Measurements from ENCODE around the gene SUOX. TPM values are rescaled to one million over a fixed set of nuclear protein-coding genes. Genes with fewer than 3 reads are reported as not detected.

SUOX gene
- polyA plus RNA-seq, 1 of the 3 experiments (the other 2 are of a cell fraction): 23.2 TPM

- WGBS (ENCODE audit: low lambda C conversion rate): under 1% methylated on average over 15 of the region's 15 CpGs
- H3K79me2 ChIP-seq (ENCODE audit: insufficient read depth): peaks cover 55% of the 10 kb centered on the region
These were observed 22.8 kb upstream of the SUOX start for GRCh38 chr12:55974308-55974730.

More at GRCh38 chr12:55974308-55974730, 22.8 kb upstream of the SUOX start:
- H3K4me1 ChIP-seq (ENCODE audit: control insufficient read depth in 1 of 2, insufficient read depth in 2 of 2, low read depth in 1 of 2, low read length in 1 of 2): peaks cover 7% of the 10 kb centered on the region in 2 experiments; a peak in 3 of 4 replicates
- peak overlapping the region; percentile 53; the same call in 1 of the 2 replicates for H2AFZ ChIP-seq (ENCODE audit: low read depth)
- no peaks in the 10 kb centered on the region for H3K9me3 ChIP-seq
- peak overlapping the region; percentile 69 to 94 for H3K4me3 ChIP-seq (ENCODE audit: low read depth in 2 of 2, low read length in 1 of 2)
- no peaks in the 10 kb centered on the region for H3K27me3 ChIP-seq (ENCODE audit: insufficient read depth)
- H3K27ac ChIP-seq (ENCODE audit: low read depth in 2 of 2, low read length in 1 of 2): peak overlapping the region; percentile 79 to 83
- DNase-seq: peak; percentile 65
- TF ChIP-seq RAD21 (IDR thresholded peaks at IDR 0.05; ENCODE audit: low read length) (no peak), MXI1 (IDR thresholded peaks at IDR 0.05; ENCODE audit: low read depth, low read length) (no peak), FOSL2 (IDR thresholded peaks at IDR 0.05; ENCODE audit: borderline replicate concordance, low read depth) (no peak), EZH2phosphoT487 (IDR thresholded peaks at IDR 0.05; ENCODE audit: borderline replicate concordance, low read depth) (no peak), RFX5 (IDR thresholded peaks at IDR 0.05; ENCODE audit: low read length) (no peak), TCF12 (IDR thresholded peaks at IDR 0.05) (no peak), EP300 (IDR thresholded peaks at IDR 0.05; ENCODE audit: borderline replicate concordance in 1 of 2, low read depth in 1 of 2, low read length in 1 of 2) (no peak), FOXM1 (IDR thresholded peaks at IDR 0.05; ENCODE audit: low read depth) (no peak), NRF1 (IDR thresholded peaks at IDR 0.05; ENCODE audit: low read depth, low read length) (no peak), SMC3 (IDR thresholded peaks at IDR 0.05; ENCODE audit: low read depth, low read length) (no peak), YY1 (IDR thresholded peaks at IDR 0.05; ENCODE audit: low read depth) (no peak), ELF1 (IDR thresholded peaks at IDR 0.05) (no peak), RCOR1 (IDR thresholded peaks at IDR 0.05; ENCODE audit: low read length) (no peak)
- TF ChIP-seq, protein P1, sequence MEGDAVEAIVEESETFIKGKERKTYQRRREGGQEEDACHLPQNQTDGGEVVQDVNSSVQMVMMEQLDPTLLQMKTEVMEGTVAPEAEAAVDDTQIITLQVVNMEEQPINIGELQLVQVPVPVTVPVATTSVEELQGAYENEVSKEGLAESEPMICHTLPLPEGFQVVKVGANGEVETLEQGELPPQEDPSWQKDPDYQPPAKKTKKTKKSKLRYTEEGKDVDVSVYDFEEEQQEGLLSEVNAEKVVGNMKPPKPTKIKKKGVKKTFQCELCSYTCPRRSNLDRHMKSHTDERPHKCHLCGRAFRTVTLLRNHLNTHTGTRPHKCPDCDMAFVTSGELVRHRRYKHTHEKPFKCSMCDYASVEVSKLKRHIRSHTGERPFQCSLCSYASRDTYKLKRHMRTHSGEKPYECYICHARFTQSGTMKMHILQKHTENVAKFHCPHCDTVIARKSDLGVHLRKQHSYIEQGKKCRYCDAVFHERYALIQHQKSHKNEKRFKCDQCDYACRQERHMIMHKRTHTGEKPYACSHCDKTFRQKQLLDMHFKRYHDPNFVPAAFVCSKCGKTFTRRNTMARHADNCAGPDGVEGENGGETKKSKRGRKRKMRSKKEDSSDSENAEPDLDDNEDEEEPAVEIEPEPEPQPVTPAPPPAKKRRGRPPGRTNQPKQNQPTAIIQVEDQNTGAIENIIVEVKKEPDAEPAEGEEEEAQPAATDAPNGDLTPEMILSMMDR (IDR thresholded peaks at IDR 0.05): no peak
- TF ChIP-seq, protein P2, sequence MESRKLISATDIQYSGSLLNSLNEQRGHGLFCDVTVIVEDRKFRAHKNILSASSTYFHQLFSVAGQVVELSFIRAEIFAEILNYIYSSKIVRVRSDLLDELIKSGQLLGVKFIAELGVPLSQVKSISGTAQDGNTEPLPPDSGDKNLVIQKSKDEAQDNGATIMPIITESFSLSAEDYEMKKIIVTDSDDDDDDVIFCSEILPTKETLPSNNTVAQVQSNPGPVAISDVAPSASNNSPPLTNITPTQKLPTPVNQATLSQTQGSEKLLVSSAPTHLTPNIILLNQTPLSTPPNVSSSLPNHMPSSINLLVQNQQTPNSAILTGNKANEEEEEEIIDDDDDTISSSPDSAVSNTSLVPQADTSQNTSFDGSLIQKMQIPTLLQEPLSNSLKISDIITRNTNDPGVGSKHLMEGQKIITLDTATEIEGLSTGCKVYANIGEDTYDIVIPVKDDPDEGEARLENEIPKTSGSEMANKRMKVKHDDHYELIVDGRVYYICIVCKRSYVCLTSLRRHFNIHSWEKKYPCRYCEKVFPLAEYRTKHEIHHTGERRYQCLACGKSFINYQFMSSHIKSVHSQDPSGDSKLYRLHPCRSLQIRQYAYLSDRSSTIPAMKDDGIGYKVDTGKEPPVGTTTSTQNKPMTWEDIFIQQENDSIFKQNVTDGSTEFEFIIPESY (IDR thresholded peaks at IDR 0.05; ENCODE audit: borderline replicate concordance, low read depth): no peak
- TF ChIP-seq, protein P3, sequence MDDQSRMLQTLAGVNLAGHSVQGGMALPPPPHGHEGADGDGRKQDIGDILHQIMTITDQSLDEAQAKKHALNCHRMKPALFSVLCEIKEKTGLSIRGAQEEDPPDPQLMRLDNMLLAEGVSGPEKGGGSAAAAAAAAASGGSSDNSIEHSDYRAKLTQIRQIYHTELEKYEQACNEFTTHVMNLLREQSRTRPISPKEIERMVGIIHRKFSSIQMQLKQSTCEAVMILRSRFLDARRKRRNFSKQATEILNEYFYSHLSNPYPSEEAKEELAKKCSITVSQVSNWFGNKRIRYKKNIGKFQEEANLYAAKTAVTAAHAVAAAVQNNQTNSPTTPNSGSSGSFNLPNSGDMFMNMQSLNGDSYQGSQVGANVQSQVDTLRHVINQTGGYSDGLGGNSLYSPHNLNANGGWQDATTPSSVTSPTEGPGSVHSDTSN (IDR thresholded peaks at IDR 0.05): no peak
- TF ChIP-seq, protein P4, sequence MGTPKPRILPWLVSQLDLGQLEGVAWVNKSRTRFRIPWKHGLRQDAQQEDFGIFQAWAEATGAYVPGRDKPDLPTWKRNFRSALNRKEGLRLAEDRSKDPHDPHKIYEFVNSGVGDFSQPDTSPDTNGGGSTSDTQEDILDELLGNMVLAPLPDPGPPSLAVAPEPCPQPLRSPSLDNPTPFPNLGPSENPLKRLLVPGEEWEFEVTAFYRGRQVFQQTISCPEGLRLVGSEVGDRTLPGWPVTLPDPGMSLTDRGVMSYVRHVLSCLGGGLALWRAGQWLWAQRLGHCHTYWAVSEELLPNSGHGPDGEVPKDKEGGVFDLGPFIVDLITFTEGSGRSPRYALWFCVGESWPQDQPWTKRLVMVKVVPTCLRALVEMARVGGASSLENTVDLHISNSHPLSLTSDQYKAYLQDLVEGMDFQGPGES (IDR thresholded peaks at IDR 0.05; ENCODE audit: low read depth, low read length): no peak
- no peaks in the 10 kb centered on the region for H4K20me1 ChIP-seq (ENCODE audit: insufficient read depth)
- H3K36me3 ChIP-seq (replicated peaks in 1 of 2; ENCODE audit: control insufficient read depth in 1 of 2, insufficient read depth in 2 of 2, low read length in 1 of 2): peaks cover 13 to 22% of the 10 kb centered on the region in 2 experiments
- H3K4me2 ChIP-seq: peak overlapping the region; percentile 85
- POLR2A ChIA-PET: interaction anchor here (0.8 to 2.1 kb wide), 13 partner anchors 8 to 326 kb away, joined by 3 to 15 read pairs (median 4); partner anchors contain the start of genes CS, DNAJC14, IKZF4 and ORMDL2
- no peaks in the 10 kb centered on the region for H3K9me2 ChIP-seq
- peaks cover 18% of the 10 kb centered on the region for H3F3A ChIP-seq (replicated peaks; ENCODE audit: insufficient read depth)
- H3K9ac ChIP-seq: peak overlapping the region; percentile 91
- CTCF ChIA-PET: interaction anchor here (0.6 to 2.8 kb wide), 12 partner anchors 10 to 294 kb away, joined by 3 to 28 read pairs (median 4); partner anchors contain the start of genes CD63 and SUOX

All from SK-N-SH (cell line).